Lower lobe of right lung (tissue), 2 donors: ENCODE data around the gene BICD1. TPM values are rescaled to one million over a fixed set of nuclear protein-coding genes. Genes with fewer than 3 reads are reported as not detected.

ENCODE experiments used
- ATAC-seq, 2 donors: fragments of 200-7000 bp; cut with Tn5 transposase; one replicate each; pipeline ENCODE4 v1.9.1; 2020 to 2022; ENCODE audit warnings: mild to moderate bottlenecking in 2 of 2, moderate library complexity in 2 of 2
- DNase-seq: peaks from one replicate; pipeline ENCODE4 v3.0.0-alpha.2; 2020
- H3K27ac ChIP-seq: fragments of 200-600 bp; one replicate; pipeline ENCODE4 v1.8.0; 2022
- H3K27me3 ChIP-seq: fragments of 200-600 bp; one replicate; pipeline ENCODE4 v1.8.0; 2022; ENCODE audit warnings: low read depth
- H3K36me3 ChIP-seq: fragments of 200-600 bp; one replicate; pipeline ENCODE4 v1.8.0; 2022; ENCODE audit warnings: mild to moderate bottlenecking
- H3K4me1 ChIP-seq: fragments of 200-600 bp; one replicate; pipeline ENCODE4 v1.8.0; 2022
- H3K4me3 ChIP-seq: fragments of 200-600 bp; one replicate; pipeline ENCODE4 v1.8.0; 2022; ENCODE audit warnings: mild to moderate bottlenecking
- H3K9me3 ChIP-seq: fragments of 200-600 bp; one replicate; pipeline ENCODE4 v1.8.0; 2022
- intact Hi-C: fragments of 100-400 bp; cut with DNase I; formaldehyde crosslinking; loops from one replicate; pipeline ENCODE4 v1.11.0; 2022
- total RNA-seq: library from RNA; stranded (reverse); fragmentation: NEBNext Ultra II Directional; extraction: Animal tissue kit (Norgen Biotek cat#: 25700); gene quantifications from one replicate; pipeline ENCODE4 v1.2.1, GENCODE V29; 2021
- TF ChIP-seq, protein P1 (sequence below): fragments of 200-600 bp; IDR thresholded peaks from one replicate; pipeline ENCODE4 v1.8.0; 2022; ENCODE audit warnings: antibody characterized with exemption, mild to moderate bottlenecking
- donor health status: DM: no; HTN: yes; CAD: no; lungs with severe emphysema.

The BICD1 gene
- total RNA-seq, 1 donor from 2014 or later: 11.0 TPM

DNA sequence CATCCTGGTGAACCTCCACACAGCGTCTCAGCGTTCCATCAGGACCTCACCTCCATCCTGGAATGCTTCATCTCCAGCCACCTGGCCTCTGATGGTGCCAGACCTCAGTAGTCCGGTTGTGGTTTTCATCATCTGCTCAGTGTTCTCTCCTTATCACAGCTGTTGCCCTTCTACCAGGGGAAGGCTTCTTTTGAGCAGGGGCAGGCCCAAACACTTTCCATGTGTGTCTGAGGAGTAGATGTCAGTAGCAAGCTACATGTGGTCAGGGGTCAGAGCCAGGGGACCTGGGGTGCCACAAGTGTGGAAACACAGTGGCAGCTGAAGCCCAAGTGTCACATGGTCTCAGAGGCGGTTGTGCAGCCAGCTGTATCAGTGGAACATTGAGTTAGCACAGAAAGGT, 262.6 kb downstream of the BICD1 start:
- Histone ChIP-seq H3K36me3 (no peaks in the 10 kb centered on the region), H3K27me3 (no peaks in the 10 kb centered on the region), H3K9me3 (no peaks in the 10 kb centered on the region), H3K4me1 (no peaks in the 10 kb centered on the region), H3K27ac (no peak overlapping the region), H3K4me3 (no peak overlapping the region)
- TF ChIP-seq, protein P1, sequence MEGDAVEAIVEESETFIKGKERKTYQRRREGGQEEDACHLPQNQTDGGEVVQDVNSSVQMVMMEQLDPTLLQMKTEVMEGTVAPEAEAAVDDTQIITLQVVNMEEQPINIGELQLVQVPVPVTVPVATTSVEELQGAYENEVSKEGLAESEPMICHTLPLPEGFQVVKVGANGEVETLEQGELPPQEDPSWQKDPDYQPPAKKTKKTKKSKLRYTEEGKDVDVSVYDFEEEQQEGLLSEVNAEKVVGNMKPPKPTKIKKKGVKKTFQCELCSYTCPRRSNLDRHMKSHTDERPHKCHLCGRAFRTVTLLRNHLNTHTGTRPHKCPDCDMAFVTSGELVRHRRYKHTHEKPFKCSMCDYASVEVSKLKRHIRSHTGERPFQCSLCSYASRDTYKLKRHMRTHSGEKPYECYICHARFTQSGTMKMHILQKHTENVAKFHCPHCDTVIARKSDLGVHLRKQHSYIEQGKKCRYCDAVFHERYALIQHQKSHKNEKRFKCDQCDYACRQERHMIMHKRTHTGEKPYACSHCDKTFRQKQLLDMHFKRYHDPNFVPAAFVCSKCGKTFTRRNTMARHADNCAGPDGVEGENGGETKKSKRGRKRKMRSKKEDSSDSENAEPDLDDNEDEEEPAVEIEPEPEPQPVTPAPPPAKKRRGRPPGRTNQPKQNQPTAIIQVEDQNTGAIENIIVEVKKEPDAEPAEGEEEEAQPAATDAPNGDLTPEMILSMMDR: no peak
- no peak for DNase-seq
- intact Hi-C loops: no loop called here
- ATAC-seq: no peak

DNA sequence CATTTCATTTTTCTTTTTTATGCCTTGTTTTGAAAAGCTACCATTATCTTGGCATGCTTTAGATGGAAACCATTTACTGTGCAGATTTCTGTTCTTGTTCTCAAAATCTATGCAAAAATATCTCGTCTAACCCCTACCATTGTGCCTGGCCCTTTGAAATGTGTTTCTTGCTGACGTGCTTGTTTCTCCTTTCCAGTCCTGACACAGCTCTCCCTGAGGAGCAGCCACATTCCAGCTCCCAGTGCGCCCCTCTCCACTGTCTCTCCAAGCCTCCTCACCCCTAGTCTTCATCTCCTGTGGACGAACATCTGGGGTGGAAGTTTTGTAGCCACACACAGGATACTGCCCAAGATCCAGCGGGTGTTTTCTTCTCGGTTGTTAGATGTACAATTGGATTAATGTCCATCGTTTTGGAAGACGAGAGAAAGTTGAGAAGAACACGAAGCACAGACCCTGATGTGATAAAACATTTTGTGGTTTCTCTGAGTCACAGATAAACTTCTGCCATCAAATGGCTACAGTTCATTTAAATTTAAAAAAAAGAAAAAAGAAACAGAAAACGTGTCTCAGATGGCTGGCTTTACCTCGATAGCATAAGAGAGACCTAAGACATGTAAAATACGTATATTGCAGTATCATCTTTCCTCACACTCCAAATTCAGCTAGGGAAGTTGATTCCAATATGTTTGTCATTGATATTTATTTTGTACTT, 270.9 kb downstream of the BICD1 start:
- TF ChIP-seq, protein P1: no peak
- H3K9me3 ChIP-seq: no peaks in the 10 kb centered on the region

DNA sequence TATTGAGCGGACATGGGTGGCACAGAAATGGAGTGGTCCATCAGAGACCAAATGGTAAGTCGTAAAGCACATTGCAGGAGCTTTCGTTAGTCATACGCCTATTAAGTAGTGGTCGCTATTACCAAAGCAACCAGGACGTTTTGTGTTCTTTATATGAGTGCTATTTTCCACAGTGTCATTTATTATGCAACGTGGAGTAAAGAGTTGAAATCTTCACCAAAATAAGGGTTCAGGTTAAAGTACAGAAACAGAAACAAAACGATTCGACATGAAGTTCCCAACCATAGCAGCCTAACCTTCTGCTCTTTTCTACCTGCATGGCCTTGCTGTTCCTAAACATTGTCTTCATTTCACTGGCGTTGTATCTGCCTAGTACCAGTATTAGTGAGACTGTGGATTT, 272.6 kb downstream of the BICD1 start:
- no peaks in the 10 kb centered on the region for H3K4me1 ChIP-seq
- no peaks in the 10 kb centered on the region for H3K27me3 ChIP-seq
- no peaks in the 10 kb centered on the region for H3K9me3 ChIP-seq
- no peaks in the 10 kb centered on the region for H3K36me3 ChIP-seq
- TF ChIP-seq, protein P1: no peak
- H3K4me3 ChIP-seq: no peak overlapping the region
- ATAC-seq (no peak), DNase-seq (no peak)
- H3K27ac ChIP-seq: no peak overlapping the region
- intact Hi-C loops: no loop called here

More for the DNA sequence above, 270.9 kb downstream of the BICD1 start:
- H3K27ac ChIP-seq: no peak overlapping the region
- intact Hi-C loops: no loop called here
- H3K4me3 ChIP-seq: no peak overlapping the region
- DNase-seq: no peak
- no peaks in the 10 kb centered on the region for H3K4me1 ChIP-seq
- H3K27me3 ChIP-seq: no peaks in the 10 kb centered on the region
- H3K36me3 ChIP-seq: no peaks in the 10 kb centered on the region
- ATAC-seq: no peak

DNA sequence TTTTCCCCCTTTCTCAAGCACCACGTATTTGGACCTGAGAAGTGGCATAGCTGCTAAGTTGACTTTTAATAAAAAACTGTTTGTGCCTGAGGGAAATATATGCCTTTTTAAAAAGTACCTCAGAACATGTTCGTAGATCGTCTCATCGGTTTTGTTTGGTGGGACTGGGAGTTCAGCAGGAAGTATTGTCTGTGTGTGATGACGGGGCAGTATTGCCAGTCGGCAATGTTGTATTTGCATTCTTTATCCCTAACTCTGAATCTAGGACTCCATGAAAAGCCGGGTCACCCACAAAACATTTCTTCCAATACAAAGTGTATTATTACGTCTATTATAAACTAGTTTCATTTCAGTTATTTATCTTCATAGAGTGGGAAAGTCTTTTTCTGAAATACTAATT, 273.0 kb downstream of the BICD1 start:
- no peaks in the 10 kb centered on the region for H3K4me1 ChIP-seq
- intact Hi-C loops: no loop called here
- no peak for DNase-seq
- H3K27ac ChIP-seq: no peak overlapping the region
- no peaks in the 10 kb centered on the region for H3K27me3 ChIP-seq
- no peak overlapping the region for H3K4me3 ChIP-seq
- ATAC-seq: no peak
- no peaks in the 10 kb centered on the region for H3K36me3 ChIP-seq
- TF ChIP-seq, protein P1: no peak
- no peaks in the 10 kb centered on the region for H3K9me3 ChIP-seq

DNA sequence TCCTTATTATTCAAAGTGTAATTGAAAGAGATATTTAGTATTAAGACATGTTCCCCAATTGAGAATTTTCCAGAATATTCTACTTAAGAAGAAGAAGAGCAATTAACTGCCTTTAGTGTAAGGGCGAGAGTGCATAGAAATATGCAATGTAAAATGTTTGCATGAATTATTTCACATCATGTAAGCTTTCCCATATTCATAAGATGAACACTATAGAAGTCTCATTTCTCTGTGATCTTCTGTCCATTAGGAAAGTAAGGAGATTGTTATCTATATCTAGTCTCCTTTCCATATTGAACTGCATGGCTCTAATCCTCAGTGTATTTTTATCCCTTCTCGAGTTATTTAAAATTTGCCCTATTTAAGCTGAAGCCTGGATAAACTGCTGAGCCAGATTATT, 275.6 kb downstream of the BICD1 start:
- Histone ChIP-seq H3K4me3 (no peak overlapping the region), H3K36me3 (no peaks in the 10 kb centered on the region), H3K4me1 (no peaks in the 10 kb centered on the region), H3K27me3 (no peaks in the 10 kb centered on the region), H3K27ac (no peak overlapping the region), H3K9me3 (no peaks in the 10 kb centered on the region)
- TF ChIP-seq, protein P1: no peak
- ATAC-seq: no peak
- DNase-seq: no peak
- intact Hi-C loops: no loop called here
